GM18502 (cell line): ENCODE measurements around the gene ANKRD61.
A peak's percentile ranks its signal among the peaks of the same experiment; 100 is the strongest.
"Not testable (repeated sequence)": the region's sequence is repeated elsewhere in the genome, so short reads cannot be mapped to it uniquely, and the experiment has no call there.

ENCODE experiments used
- ATAC-seq: cut with Tn5 transposase; IDR thresholded peaks from one replicate; pipeline ENCODE4 v1.9.1; 2021; ENCODE audit warnings: mild to moderate bottlenecking; ENCODE audit not compliant: unreplicated experiment, poor library complexity

Gene ANKRD61

DNA sequence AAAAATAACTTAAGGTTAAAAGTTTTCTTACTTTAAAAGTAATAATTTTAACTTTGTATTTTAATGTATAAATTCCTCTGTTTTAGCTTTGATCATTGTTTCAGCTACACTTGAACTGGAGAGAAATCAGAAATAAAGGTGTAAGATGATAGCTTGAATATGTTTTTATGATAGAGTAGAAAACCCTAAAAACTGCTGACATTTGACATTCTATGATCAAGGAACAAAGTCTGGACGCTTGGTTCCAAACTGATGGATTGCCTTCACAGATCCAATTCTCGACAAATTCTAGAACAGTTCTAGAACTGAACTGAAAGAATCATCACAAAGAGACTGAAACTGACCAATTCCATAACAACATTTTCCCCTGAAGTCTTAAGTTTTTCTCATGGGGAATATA lies at the start of gene ANKRD61:
ANKRD61 (plus strand) TSS at position 389 of the 400 bp plus-strand sequence; CDS start at position 389, 0 bp downstream.
- no peak for ATAC-seq

DNA sequence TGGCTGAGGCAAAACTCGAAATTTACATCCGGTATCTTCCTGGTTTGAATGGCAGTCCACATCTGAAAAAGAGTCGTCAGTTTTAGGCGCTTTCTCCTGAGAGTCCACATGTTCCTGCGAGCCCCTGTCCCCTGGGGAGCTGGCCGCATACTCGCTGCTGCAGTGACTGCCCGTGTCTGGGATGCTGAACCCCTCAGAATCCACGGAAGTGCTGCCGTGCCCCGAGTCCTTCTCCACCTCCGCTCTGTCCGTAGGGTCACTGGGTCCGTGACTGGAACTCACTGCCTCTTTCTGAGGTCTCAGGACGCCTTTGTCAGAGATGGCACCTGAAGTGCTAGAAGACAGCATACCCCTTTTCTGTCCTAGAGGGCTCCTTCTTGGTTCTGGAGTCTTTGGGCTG lies 44.1 kb upstream of the ANKRD61 start:
- ATAC-seq = not testable (repeated sequence)

DNA sequence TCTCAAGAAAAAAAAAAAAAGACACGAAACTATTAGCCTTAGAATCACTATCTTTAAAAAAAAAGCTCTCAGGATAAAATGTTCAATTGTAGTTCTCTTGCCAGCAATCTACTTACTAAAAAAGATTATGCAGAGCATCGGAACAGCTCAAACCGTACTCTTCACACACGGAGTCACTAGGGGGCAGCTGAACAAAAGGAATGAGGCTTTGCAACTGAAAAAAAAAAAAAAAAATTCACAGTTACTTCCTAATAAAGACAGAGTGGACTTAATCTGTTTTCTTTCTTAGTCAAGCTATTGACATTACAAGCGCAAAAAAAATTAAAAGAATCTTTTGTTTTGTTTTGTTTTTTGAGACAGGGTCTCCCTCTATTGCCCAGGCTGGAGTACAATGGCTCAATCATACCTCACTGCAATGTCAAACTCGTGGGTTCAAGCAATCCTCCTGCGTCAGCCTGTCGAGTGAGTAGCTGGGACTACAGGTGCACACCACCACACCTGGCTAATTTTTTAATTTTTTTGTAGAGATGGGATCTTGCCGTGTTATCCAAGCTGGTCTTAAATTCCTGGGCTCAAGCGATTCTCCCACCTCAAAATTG lies 33.9 kb upstream of the ANKRD61 start:
- ATAC-seq = no peak

DNA sequence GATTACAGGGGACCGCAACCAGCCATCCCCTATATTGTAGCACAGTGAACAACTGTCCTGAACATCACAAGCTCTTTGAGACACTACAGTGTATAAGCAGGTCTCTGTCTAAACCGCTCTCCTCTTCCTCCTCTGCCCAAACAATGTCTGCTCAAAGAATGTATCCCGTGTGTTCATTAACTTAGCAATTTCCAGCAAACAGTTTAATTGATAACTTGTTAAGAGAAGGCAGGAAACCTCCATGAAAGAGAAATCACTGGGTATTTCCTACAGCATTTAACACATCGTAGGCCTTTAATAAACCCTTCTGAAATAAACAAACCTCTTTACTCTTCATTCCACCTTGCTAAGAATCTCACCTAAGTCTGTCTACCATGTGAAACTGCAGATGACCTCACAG lies 23.8 kb upstream of the ANKRD61 start:
- ATAC-seq = no peak

DNA sequence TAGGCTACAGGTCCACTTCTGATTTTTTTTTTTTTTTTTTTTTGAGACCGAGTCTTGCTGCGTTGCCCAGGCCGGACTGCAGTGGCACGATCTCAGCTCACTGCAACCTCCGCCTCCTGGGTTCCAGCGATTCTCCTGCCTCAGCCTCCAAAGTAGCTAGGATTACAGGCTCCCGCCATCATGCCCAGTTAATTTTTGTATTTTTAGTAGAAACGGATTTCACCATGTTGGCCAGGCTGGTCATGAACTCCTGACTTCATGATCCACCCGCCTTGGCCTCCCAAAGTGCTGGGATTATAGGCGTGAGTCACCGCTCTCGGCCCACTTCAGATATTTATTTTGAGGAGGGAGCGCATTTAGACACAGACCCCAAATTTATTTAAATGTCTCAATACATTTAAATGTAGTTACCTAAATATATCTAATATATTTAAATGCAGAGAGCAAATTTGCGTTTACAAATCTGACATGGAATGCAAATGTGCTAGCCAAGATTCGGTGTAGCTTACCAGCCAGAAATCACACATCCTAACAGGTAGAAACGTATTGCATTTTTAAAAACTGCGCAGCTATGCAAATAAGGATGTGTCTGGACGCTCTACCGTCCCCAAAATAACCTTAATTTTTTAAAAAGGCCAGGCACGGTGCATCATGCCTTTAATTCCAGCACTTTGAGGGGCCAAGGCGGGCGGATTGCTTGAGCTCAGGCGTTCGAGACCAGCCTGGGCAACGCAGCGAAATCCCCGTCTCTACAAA lies 23.2 kb upstream of the ANKRD61 start:
- ATAC-seq = not testable (repeated sequence)

DNA sequence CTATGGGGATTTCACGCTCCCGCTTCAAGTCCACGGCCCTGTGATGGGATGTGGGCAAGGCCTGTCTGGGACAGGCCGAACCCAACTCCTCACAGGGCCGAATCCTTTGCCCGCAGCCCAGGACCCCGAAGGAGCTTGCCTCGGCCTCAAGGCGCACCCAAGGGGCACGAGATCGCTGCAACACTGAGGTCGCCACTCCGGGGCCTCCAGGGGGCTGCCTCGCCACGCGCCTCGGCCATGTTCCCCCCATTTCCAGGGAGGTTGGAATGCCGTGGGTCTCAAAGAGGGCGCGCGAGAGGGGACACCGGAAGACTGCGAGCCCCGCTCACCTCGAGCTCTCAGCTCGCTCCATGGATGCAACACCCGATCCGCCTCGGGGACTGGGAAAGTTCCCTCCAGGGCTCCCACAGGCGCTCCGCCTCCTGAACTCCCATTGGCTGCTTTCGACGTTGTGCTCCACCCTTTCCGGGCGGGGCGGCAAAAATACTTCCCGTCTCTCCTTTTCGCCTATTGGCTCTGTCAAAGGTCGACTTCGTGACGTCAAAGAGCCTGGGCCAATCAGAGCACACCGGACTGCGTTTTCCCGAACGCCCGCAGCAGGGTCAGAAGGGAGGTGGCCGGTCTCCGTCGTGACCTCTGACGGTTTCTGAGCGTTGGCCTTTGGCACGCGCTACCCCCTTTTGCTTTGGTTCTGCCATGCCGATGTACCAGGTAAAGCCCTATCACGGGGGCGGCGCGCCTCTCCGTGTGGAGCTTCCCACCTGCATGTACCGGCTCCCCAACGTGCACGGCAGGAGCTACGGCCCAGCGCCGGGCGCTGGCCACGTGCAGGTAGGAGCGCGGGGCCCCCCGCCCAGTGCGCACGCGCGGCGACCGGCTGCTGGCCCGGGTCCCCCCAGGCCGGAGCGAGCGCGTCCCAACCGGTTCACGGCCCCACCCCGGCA lies 22.2 kb upstream of the ANKRD61 start, which contains the start of the genes AIMP2 and PMS2:
AIMP2 (plus strand) TSS at position 605 of the 944 bp plus-strand sequence; CDS start at position 697, 92 bp downstream.
PMS2 (minus strand) TSS at position 382 of the 944 bp plus-strand sequence; CDS start at position 352, 30 bp downstream.
- ATAC-seq = peak; percentile 94

DNA sequence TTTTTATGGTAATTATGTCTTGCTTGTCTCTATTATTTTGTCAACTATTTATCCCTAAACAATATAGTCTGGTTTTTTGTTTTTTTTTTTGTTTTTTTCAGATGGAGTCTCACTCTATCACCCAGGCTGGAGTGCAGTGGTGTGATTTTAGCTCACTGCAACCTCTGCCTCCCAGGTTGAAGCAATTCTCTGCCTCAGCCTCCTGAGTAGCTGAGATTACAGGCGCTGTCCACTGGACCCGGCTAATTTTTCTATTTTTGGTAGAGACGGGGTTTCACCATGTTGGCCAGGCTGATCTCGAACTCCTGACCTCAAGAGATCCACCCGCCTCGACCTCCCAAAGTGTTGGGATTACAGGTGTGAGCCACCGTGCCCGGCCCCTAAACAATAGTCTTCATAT lies 20.8 kb upstream of the ANKRD61 start:
- not testable (repeated sequence) for ATAC-seq

DNA sequence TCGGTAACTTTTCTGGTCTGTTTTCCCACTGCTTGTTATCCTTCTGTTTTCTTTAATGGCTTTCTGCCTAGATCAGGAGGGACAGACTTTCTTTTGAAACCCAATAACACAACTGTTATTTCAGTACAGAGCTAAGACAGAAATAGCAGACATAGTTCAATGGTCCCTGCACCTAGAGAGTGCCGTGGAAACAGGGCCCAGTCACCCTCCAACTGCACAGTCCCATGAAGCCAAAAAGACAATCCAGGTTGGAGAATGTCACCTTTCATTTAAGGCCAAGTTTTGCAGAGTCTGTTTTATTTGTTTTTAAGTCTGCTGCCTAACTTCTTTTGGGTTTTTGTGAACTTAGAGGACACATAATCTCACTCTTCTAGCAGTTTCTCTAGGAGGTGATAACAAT lies 19.6 kb upstream of the ANKRD61 start:
- no peak for ATAC-seq

DNA sequence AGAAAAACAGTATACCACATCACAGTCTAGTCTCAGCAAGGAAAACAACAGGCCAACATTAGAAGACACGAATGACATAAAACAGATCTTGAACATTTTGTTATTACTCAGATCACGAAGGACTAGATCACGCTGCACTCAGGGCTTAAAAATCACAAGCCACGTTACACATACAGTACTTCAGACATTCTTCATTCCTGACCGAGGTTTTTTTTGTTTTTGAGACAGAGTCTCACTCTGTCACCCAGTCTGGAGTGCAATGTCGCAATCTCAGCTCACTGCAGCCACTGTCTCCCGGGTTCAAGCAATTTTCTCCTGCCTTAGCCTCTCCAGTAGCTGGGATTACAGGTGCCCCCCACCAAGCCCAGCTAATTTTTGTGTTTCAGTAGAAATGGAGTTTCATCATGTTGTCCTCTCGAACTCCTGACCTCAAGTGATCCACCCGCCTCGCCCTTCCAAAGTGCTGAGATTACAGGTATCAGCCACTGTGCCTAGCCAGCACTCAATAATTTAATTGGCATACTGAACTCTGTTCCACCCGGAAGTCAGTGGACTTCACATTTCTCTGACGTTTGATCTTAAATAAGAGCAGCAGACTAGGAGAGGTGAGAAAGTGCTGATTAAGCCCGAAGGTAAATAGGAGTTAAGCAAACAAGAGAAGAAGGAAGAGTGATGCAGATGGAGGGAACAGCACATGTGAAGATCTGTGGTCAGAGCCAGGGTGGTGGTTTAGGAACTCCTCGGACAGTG lies 18.6 kb upstream of the ANKRD61 start:
- no peak for ATAC-seq

DNA sequence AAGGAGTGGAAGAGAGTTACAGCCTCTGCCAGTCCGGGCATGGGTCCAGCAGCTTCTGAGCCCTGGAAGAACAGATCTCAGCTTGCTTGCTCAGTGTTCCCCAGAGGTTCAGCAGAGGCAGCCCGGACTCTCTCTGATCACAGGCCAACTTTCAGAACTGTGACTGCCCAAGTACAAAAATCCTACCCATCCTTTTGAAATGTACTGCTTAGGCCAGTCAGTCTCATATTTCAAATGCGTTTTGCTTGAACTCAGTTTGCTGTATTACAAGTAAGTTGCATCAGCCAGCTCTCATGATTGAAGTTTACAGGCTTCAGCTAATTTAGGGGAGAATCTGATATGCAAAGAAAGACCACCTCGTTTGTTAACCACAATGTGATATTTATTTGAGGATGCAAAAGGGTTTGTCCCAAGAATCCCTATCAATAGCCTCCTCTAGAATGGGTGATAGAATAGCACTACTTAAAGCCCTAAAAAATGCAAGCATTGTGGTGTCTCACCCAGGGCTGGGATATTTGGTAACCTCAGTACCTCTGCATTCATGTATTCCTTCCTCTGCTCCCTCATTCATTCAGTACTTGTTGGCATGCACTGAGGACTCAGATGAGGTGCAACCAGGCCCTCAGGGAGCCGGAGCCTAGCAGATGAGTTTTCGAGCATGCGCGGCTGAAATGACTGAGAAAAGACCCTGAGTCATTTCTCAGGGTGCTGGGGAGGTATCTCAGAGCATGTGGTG lies 15.1 kb upstream of the ANKRD61 start:
- ATAC-seq = peak; percentile 47

DNA sequence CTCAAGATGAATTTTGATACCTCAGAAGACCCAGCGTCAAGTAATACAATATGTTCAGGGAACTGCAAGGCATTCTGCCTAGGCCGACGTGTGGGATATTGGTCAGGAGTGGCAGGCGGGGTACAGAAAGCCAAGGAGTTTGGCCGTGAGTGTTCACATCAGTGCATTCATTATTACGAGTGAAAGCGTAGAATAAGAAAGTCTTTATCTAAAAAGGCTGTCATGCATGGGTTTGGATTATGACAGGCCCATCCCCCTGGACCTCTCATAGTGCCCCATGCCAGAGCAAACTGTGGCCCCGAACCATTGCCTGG lies 14.6 kb upstream of the ANKRD61 start:
- no peak for ATAC-seq

DNA sequence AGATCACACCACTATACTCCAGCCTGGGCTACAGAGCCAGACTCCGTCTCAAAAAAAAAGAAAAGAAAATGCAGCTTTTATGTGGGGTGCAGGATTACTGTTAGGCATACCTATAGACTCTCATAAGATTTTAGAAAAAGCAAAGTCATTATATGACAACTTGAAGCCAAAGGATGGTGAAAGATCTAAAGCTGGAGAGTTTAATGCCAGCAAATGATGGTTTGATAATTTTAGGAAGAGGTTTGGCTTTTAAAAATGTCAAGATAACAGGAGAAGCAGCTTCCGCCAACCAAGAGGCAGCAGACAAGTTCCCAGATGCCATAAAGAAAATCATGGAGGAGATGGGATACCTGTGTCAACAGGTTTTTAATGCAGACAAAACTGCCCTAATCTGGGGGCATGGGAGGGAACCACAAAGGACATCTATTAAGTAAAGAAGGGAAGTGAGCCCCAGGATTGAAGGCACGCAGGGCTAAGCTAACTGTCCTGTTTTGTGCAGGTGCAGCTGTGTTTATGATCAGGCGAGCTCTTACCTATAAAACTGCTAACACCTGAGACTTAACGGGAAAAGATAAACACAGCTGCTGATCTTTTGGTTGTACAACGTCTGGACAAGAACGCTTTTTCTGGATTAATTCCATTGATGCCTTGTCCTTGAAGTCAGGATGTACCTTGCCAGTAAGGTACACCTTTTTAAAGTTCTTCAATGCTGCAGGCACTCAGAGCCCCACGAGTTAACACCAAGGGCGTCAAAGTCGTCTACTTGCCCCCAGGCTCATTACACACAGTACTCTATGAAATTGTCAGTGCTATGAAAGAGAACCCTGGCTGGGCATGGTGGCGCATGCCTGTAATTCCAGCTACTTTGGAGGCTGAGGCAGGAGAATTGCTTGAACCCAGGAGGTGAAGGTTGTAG lies 10.5 kb upstream of the ANKRD61 start:
- ATAC-seq = no peak

DNA sequence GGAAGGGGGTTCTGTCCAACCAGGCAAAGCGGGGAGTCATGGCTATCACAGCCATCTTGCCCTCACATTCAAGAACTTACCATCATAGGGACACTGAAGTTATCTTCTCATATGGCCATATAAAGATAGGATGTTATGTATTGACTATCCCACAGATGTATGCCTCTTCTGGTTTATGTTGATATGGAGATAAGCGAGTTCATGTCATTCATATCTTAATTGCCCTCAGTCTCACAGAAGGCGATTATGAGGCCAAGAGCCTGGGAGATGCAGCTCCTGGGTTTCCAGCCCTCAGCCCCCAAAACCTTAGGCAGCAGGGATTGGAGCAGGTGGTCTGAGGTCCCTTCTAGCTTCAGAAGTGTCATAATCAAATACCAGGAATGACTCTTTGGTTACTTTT lies 8.5 kb upstream of the ANKRD61 start:
- no peak for ATAC-seq

DNA sequence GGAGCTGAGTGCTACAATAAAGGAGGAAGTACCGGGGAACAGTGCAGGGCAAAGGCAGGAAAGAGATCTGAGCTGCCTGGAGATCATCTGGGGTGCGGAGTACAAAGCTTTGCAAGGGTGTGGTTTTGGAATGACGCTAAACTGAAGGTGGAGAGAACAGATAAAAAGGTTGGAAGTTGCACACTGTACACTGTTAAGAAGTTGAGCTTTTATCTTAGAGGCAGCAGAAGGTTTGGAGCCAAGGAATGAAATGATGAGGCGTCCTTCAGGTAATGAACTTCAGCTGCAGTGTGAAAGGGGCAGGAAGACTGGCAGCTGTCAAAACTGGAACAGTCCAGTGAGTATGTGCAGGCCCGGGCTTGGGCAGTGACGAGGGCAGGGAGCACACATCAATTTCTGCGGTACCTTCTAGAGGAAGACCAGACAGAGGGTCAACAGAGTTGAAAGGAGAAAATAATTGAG lies 7.2 kb upstream of the ANKRD61 start:
- no peak for ATAC-seq

DNA sequence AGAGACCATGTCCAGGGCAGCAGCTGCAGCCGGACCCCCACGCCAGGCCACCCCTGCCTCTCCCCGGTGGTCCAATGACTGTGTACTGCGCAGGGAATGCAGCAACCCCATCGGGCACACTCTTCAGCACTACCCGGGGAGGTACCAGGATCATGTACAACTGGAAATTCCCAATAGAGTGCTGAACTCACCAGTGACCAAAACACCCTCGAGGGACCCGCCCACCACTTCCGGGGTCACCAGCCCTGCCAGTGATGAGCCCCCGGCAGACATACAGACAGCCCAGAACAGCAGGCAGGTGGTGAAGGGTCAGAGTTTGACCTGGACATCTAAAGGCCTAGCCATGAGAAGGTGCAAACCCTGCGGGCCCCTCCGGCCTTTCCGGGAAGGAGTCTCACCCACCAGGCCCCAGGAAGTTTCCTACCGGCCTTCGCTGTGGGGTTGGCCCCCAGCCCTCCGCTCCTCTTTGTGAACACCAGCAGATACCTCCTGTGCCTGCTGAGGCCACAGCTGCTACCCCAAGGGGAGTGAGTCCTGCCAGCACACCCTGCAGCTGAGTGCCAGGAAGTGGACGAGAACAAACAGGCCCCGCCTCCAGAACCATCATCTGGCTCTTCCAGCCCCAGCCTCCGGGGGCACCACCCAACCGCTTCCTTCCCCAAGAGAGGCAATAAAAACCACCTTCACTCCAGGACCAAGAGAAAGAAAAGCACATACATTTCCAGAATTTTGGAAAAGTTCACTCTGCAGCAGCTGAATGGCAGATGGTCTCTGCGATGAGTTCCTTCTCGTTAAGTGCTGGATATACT lies 5.0 kb upstream of the ANKRD61 start:
- ATAC-seq = peak; percentile 86

DNA sequence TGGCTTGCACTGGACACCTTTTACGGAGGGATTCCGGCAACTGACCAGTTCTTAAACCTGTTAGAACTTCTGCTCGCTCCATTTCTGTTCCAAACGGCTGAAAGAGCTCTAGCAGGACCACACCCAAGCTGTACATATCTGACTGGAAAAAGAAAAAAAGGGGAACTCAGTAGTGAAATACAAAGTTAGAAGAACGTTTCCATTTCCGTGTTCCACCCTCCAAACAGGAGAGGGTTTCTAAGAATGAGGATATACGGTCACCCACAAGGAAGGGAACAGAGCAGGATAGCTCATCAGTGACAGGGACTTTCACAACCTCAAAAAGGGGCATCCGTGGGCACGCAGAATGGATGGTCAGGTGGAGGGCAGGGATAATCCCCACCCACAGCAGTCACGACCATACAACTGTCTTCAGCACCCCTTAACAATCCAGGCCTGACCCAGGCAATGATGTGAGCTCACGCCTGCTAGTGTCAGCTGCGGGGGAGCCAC lies 4.3 kb upstream of the ANKRD61 start:
- no peak for ATAC-seq

DNA sequence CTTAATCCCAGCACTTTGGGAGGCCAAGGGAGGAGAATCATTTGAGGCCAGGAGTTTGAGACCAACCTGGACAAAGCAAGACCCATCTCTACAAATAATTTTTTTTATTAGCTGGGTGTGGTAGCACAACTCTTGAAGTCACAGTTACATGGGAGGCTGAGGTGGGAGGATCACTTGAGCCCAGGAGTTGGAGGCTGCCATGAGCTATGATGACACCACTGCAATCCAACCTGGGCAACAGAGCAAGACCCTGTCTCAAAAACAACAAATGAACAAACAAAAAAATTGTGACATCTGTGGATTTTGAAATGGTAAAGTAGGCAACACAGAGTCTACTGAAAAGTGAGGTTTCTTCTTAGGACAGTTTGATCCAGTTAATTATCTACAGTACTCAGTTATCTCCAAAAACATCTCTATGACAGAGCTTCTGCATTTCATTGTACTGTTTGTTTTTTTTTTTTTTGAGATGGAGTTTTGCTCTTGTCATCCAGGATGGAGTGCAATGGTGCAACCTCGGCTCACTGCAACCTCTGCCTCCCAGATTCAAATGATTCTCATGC lies 3.3 kb upstream of the ANKRD61 start:
- no peak for ATAC-seq
